GM21737 (cell line): ENCODE results near the gene ITGB6.
A peak's percentile ranks its signal among the peaks of the same experiment; 100 is the strongest.

Source experiments
- ATAC-seq: cut with Tn5 transposase; IDR thresholded peaks from one replicate; pipeline ENCODE4 v1.9.1; 2021; ENCODE audit warnings: mild to moderate bottlenecking, moderate library complexity; ENCODE audit not compliant: unreplicated experiment

Gene ITGB6, protein sequence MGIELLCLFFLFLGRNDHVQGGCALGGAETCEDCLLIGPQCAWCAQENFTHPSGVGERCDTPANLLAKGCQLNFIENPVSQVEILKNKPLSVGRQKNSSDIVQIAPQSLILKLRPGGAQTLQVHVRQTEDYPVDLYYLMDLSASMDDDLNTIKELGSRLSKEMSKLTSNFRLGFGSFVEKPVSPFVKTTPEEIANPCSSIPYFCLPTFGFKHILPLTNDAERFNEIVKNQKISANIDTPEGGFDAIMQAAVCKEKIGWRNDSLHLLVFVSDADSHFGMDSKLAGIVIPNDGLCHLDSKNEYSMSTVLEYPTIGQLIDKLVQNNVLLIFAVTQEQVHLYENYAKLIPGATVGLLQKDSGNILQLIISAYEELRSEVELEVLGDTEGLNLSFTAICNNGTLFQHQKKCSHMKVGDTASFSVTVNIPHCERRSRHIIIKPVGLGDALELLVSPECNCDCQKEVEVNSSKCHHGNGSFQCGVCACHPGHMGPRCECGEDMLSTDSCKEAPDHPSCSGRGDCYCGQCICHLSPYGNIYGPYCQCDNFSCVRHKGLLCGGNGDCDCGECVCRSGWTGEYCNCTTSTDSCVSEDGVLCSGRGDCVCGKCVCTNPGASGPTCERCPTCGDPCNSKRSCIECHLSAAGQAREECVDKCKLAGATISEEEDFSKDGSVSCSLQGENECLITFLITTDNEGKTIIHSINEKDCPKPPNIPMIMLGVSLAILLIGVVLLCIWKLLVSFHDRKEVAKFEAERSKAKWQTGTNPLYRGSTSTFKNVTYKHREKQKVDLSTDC

GRCh38 chr2:160199683-160200389 lies at the start of gene ITGB6:
ITGB6 (minus strand) TSS chr2:160200272; CDS start chr2:160200063, 209 bp downstream.
- ATAC-seq: no peak

DNA sequence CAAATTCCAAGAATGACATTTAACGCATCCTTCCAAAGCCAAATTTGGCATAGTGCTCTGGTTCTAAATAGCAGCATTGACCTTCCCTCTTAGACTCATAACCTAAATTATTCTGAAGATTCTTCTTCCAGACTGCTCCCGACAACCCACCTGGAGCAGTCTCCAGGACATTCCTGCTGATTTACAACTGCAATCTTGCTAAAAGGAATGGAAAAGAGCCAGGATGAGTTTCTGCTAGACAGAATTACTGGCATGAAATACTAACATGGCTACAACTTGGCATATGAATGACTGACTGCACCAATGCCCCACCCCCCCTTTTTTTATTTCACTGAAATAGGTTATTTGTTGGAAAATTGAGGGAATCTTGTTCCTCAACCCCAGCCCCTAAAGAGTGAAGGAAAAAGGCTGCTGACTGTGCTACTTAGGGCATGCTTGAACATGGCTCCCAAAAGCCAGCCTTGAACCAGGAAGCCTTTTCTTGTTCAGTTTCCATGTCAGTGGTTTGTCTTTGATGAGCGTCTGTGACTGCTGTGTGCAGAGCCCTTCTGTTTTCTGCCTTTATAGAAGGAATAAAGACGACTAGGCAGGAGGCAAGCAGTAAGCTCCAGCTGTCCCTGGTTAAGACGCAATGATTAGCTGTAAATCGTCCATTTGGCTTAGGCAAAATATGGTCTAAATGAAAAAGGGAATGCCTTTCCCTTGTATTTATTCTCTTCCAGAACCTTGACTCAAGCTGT lies 47.4 kb upstream of the ITGB6 start:
- no peak for ATAC-seq

DNA sequence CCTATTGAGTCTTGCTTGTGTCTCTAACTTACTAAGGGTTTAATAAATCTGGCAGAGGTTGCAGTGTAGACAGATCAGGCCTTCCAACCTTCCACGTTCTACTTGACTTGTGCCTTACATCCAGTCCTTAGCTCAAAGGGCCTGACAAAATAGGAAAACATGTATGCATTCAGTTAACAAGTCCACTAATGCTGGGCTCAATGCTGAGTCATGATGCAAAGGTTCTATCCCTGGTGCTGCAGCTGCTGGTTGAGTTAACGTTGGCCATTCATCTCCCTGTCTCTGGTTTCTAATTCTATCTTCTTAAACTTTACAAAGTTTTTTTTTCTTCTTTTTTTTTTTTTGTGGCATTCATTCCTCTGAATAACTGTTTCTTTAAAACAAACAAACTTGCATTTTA lies 46.3 kb upstream of the ITGB6 start:
- ATAC-seq: no peak

- ATAC-seq: no peak
Measured at GRCh38 chr2:160245614-160246155, 45.6 kb upstream of the ITGB6 start.

GRCh38 chr2:160242893-160243564 lies 43.0 kb upstream of the ITGB6 start:
- ATAC-seq: no peak

DNA sequence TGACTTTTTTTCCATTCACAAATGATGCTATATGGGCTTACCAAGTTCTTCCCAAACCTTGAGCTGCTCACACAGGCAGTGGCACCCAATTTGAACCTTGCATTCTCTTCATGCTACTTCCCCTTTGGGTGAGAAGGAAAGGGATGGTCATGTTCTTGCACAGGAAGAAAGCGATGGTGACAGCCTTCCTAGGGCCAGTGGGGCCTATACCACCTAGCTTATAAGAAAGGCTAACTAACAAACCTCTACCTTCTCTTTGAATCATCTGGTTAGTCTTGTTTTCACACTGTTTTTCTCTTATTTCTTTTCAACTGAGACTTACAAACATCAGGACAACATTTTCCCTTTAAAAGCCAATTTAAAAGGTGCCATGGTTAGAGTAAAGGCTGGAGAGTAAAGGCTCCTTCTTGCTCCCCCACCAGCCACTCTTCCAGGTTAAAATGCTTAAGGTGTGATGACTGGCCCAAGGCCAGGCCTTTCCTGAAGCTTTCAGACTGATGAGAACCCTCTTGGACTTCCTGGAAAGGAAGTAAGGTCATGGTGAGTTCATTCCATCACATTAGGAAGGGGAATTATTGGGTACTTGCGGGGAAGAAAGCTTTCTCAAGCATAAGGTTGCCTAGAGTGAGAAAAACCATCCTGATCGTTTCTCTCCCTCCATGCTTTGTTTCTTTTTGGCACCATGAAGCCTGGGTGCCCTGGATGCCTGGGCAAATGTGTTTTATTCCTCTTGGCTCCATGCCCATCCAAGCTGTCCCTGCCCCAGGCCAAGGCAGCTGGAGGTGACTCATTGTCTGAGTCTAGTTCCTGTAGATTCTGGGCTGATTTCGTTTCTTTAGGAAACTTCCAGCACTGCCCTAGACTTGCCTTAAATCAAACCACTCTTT lies 41.4 kb upstream of the ITGB6 start:
- ATAC-seq: no peak

DNA sequence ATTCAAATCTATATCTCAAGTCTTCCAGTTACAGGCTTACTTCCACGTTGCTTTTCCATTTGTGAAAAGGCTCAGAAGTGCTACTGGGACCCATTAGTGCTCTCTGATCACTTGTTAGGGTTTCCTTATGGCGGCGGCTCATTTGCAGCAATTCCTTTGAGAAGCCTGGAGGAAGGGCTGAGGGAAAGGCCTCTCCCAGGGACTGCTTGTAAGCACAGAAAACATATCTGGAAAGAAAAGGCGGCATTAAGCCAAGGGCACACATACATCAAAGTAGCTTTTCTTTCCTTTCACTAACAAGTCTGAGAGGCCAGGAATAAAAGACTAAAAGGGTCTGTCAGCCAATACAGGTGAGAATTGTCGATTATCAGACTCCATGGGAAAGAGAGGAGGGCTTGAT lies 39.4 kb upstream of the ITGB6 start:
- no peak for ATAC-seq

GRCh38 chr2:160238392-160238791 lies 38.3 kb upstream of the ITGB6 start:
- ATAC-seq: no peak

DNA sequence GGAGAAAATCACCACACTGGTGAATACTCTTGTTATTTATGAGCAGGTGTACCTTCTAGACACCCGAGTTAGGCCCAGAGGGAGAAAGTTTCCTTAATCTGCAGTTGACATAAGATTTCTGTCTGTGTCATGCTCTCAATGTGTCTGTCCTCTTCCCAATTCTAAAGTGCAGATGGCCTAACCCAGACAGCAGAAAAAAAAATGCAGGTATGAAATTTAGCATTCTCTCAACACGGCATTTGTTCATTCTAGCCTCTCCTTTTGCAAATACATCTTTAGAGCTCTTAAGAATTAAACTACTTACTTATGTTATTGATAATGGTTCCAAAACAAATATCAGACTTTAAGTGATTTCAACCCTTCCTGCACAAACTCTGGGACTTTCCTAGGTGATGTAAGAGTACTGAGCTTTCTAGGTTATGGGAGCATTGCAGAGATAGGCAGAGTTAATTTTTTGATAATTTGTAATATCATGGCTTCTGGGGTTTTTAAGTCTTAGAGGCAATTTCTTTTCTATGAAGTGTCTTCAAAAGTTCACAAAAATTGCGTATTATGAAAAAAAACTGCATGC lies 32.9 kb upstream of the ITGB6 start:
- ATAC-seq: no peak

GRCh38 chr2:160229591-160229990 lies 29.5 kb upstream of the ITGB6 start:
- no peak for ATAC-seq

DNA sequence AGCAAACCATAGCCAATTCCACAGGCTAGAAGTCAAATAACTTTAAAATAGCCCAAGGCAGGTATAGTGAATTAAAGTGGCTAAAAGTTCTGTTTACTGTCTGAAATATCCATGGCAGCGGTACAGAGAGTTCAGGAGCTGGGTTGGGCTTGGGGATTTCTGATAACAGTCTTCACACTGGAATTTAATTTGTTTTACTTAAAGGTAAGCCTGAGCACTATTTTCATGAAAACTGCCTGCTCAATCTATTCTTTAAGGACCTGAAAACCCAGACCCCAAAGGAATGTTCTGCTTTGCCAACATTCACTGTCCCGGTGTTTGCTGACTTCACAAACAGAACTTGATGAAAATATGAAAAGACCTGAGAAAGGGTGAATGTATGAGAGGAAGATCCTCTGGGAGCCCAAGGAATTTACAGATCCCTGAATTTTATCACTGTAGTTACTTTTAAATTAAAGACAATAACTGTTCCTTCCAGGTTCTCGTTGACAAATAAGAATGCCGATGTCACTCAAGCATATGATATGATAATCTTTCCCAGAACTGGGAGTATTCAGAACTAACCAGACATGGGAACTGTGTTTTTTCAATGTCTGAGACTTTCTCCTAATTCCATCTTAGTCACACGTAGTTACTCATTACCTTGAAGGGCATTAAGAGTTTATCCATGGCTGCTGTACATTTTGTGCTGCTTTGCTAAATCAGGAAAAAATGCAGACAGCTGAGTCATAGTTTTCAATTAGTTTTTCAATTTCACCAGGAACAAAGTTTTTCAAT lies 28.3 kb upstream of the ITGB6 start:
- ATAC-seq: no peak

- no peak for ATAC-seq
Measured at GRCh38 chr2:160227293-160227915, 27.3 kb upstream of the ITGB6 start.

DNA sequence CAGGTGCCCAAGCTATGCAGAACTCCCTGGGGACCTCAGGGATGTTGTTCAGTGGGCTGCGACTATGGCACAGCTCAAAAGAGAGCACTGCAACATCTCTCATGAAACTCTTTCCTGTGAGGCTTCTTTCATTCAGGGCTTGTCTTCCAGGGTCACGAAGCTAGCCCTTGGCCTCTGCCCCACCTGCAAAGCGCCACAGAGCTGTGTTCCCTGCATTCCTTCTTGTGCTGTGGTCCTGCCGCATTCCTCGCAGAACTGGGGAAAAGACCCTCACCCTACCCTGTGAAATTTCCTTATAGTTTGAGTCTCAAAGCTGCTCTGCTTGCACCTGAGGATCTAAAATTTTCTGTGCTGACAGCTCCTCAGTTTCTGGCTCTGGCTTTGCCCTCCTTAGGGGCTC lies 26.3 kb upstream of the ITGB6 start:
- ATAC-seq: no peak

DNA sequence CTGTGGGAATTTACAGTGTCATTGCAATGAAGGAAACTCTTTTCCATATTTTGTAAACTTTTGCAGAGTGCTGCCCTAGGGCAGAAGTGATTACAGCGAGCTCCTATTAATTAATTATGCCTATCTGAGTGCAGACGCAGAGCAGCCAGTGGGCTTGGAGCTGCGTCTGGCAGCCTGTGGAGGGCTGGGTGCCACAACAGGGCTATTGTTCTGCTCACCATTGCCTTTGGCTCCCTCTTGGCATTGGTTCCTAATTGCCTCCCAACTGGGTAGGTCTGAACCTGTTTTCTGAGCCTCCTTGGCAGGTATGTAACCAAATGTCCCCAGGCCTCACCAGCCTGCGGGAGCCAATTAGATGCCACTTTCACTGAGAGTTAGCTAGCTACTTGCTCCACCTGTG lies 25.6 kb upstream of the ITGB6 start:
- no peak for ATAC-seq

- peak; percentile 9 for ATAC-seq
Measured at GRCh38 chr2:160224507-160224906, 24.4 kb upstream of the ITGB6 start.

DNA sequence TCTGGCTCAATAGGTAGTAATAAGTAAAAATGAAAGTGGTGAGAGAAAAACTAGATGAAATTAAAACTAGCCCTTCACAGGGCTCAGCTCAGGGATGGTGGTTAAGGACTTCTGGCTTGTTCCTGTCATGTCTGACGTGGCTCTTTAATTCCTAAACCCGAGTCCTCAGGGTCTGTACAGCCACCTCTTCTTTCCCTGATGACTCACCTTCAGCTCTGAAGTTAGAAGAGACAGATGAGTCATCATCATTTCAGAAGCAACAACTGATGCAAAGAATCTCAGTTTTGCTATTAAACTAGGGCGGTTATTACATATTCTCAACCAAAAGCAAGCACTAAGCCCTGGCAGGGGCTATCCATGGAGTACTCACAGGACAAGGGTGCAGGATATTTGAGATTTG lies 24.0 kb upstream of the ITGB6 start:
- ATAC-seq: peak; percentile 95

DNA sequence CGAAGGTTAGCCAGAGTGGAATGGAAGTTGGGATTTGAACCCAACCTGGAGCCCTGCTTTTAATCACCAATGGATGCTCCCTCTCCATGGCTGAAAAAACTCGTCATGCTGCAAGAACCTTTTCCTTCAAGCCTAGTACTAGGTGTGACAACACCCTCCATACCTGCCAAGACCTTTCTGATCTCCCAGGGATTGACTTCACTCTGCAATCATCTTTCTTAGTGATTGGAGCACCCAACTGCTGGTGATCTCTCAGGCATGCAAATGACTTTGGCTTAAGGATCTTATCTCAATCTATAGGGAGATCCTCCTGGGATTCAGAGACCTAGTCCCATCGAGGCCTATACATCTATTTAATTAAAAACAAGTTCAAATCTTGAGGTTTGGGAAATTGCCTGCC lies 23.5 kb upstream of the ITGB6 start:
- ATAC-seq: no peak
